Fibroblast of mammary gland (primary cell): ENCODE data around the gene USP15.

Source experiments
- DNase-seq: peaks from one replicate; pipeline ENCODE4 v3.0.0-alpha.2; 2010; ENCODE audit warnings: low read depth
- H3K4me3 ChIP-seq: 2 replicates; pipeline ENCODE4 v1.5.1; 2011; ENCODE audit warnings: low read depth, mild to moderate bottlenecking, low read length, moderate library complexity; ENCODE audit not compliant: control insufficient read depth
- TF ChIP-seq, protein P1 (sequence below): conservative IDR thresholded peaks from 2 replicates; pipeline ENCODE4 v1.5.1; 2011; ENCODE audit warnings: low read depth, low read length, inconsistent platforms; ENCODE audit not compliant: control insufficient read depth, insufficient read depth

The USP15 gene

GRCh38 chr12:62313727-62314380 is 53.6 kb downstream of the USP15 start:
- no peak overlapping the region for H3K4me3 ChIP-seq
- DNase-seq: no peak
- TF ChIP-seq, protein P1, sequence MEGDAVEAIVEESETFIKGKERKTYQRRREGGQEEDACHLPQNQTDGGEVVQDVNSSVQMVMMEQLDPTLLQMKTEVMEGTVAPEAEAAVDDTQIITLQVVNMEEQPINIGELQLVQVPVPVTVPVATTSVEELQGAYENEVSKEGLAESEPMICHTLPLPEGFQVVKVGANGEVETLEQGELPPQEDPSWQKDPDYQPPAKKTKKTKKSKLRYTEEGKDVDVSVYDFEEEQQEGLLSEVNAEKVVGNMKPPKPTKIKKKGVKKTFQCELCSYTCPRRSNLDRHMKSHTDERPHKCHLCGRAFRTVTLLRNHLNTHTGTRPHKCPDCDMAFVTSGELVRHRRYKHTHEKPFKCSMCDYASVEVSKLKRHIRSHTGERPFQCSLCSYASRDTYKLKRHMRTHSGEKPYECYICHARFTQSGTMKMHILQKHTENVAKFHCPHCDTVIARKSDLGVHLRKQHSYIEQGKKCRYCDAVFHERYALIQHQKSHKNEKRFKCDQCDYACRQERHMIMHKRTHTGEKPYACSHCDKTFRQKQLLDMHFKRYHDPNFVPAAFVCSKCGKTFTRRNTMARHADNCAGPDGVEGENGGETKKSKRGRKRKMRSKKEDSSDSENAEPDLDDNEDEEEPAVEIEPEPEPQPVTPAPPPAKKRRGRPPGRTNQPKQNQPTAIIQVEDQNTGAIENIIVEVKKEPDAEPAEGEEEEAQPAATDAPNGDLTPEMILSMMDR: no peak

- no peak for DNase-seq
- TF ChIP-seq, protein P1: no peak
Observed at GRCh38 chr12:62317017-62317416, 56.8 kb downstream of the USP15 start.

DNA sequence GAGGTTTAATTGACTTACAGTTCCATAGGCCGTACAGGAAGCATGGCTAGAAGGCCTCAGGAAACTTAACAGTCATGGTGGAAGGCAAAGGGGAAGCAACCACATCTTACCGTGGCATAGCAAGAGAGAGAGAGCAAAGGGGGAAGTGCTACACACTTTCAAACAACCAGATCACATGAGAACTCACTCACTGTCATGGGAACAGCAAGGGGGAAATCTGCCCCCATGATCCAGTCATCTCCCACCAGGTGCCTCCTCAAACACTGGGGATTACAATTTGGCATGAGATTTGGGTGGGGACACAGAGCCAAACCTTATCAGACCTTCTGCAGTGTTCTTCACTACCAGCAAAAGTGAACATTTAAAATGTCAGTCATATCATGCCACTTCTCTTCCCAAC is 58.9 kb downstream of the USP15 start:
- no peak overlapping the region for H3K4me3 ChIP-seq
- no peak for DNase-seq
- TF ChIP-seq, protein P1: no peak

More at GRCh38 chr12:62317017-62317416, 56.8 kb downstream of the USP15 start:
- H3K4me3 ChIP-seq: no peak overlapping the region

DNA sequence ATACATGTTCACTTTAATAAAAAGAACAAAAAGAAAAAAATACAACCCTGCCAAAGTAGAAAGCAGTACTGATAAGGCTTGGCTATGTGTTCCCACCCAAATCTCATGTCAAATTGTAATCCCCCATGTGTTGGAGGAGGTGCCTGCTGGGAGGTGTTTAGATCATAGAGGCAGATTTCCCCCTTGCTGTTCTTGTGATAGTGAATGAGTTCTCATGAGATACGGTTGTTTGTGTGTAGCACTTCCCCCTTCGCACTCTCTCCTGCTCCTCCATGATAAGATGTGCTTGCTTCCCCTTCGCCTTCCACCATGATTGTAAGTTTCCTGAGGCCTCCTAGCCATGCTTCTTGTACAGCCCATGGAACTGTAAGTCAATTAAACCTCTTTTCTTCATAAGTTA is 59.9 kb downstream of the USP15 start:
- H3K4me3 ChIP-seq: no peak overlapping the region
- no peak for DNase-seq
- TF ChIP-seq, protein P1: no peak

GRCh38 chr12:62323386-62323785 is 63.2 kb downstream of the USP15 start:
- H3K4me3 ChIP-seq: no peak overlapping the region
- TF ChIP-seq, protein P1: no peak
- DNase-seq: no peak

- TF ChIP-seq, protein P1: no peak
- no peak for DNase-seq
Observed at GRCh38 chr12:62328296-62328921, 68.2 kb downstream of the USP15 start.

More at GRCh38 chr12:62328296-62328921, 68.2 kb downstream of the USP15 start:
- no peak overlapping the region for H3K4me3 ChIP-seq
